ENCODE results near the gene AGPAT2.

The AGPAT2 gene

GRCh38 chr9:136625101-136626065 is 61.9 kb downstream of the AGPAT2 start:
- no peak for DNase-seq (ENCODE audit: low read depth in 2 of 2)

- no peak for DNase-seq (ENCODE audit: low read depth in 2 of 2)
Observed at GRCh38 chr9:136624184-136624951, 62.9 kb downstream of the AGPAT2 start.

- DNase-seq (ENCODE audit: low read depth in 2 of 2) = no peak
Observed at GRCh38 chr9:136623842-136624183, 63.4 kb downstream of the AGPAT2 start.

Data from stimulated activated CD8-positive, alpha-beta memory T cell treated with anti-CD3 and anti-CD28 coated beads, Interleukin-7, amount 100 ng/mL, for 4 hours (primary cell).